Measurements from ENCODE around the gene SGPP2.

GRCh38 chr2:222595581-222595980 lies 171.2 kb downstream of the SGPP2 start:
- no peak for TF ChIP-seq CTCF (conservative IDR thresholded peaks at IDR 0.05; ENCODE audit: low read depth, low read length)
- TF ChIP-seq EZH2 (IDR thresholded peaks at IDR 0.05; ENCODE audit: low read length, unreplicated experiment) = no peak

Measured in PC-3 (cell line).